AG09319 (cell line): ENCODE measurements around the gene CPA4.

ENCODE experiments used
- DNase-seq: peaks from one replicate; pipeline ENCODE4 v3.0.0-alpha.2; 2010; ENCODE audit warnings: low read depth; ENCODE audit errors: extremely low read depth
- TF ChIP-seq, protein P1 (sequence below): IDR thresholded peaks from 2 replicates; pipeline ENCODE4 v1.5.1; 2011; ENCODE audit warnings: low read depth, mild to moderate bottlenecking, inconsistent platforms, low read length, moderate library complexity

Gene CPA4

DNA sequence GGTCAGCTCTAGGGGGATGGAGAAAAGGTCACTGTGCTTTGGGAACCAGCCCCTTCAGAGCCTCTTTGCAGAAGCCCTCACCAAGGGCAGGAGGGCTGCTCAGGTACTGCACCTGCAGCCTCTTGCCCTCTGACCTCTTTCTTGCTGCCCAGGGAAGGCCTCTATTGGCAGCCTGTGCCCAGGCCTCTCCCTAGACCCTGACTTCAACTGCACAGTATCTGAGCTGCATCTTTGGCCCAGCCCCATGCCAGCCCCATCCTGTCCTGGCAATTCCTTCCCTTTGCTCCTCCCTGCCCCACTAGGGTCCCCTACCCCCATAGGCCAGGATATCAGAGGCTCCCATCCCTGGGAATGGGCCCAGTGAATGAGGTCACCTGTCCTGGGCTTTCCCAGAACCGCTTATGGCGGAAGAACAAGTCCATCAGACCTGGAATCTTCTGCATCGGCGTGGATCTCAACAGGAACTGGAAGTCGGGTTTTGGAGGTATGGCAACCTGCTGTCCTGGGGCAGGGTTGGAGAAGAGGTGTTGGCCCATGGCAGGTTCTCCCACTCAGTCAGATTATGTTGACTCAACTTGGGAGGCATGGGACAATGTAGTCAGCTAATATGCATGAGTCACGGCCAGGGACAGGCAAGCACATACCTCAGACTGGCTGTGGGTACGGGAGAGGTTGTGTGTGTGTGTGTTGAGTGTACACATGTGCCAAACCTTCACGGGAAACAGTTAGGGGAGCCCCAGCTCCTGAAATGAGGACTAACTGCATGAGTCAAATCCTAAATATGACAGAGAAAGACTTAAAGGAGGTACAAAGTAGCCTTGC lies 70.3 kb downstream of the CPA4 start:
- DNase-seq = peak; percentile 56
- TF ChIP-seq, protein P1, sequence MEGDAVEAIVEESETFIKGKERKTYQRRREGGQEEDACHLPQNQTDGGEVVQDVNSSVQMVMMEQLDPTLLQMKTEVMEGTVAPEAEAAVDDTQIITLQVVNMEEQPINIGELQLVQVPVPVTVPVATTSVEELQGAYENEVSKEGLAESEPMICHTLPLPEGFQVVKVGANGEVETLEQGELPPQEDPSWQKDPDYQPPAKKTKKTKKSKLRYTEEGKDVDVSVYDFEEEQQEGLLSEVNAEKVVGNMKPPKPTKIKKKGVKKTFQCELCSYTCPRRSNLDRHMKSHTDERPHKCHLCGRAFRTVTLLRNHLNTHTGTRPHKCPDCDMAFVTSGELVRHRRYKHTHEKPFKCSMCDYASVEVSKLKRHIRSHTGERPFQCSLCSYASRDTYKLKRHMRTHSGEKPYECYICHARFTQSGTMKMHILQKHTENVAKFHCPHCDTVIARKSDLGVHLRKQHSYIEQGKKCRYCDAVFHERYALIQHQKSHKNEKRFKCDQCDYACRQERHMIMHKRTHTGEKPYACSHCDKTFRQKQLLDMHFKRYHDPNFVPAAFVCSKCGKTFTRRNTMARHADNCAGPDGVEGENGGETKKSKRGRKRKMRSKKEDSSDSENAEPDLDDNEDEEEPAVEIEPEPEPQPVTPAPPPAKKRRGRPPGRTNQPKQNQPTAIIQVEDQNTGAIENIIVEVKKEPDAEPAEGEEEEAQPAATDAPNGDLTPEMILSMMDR = no peak

DNA sequence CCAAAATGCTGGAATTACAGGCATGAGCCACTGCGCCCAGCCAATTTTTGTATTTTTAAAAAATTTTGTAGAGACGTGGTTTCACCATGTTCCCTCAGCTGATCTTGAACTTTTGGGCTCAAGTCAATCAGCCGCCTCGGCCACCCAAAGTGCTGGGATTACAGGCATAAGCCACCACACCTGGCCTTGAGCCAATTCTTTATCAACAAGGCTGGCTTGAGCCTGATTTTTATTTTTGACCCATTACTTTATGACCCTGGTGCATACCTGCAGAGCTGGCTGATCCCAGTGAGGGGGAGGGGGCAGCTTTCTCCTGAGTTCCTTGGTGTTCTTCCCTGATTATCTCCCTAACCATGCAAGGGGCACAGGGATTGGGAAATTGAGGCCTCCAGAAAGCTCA lies 71.5 kb downstream of the CPA4 start:
- no peak for DNase-seq
- TF ChIP-seq, protein P1 = no peak

DNA sequence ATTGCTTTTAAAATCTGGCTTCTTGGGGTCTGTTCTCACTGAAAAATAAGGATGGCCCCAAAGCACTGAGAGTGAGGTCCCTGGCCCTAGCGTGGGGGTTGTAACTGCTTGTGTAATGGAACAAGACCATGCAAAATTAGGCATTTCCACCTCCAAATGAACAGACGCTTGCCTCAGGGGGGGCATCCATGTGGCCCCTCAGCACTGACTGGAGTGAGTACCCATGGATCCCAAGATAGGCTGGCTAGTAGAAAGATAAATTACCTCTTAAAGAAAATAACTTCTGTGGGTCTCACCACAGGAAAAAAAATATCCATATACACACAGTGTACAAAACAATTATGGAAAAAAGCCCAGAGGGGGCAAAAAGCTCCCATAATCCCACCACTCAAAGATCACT lies 72.1 kb downstream of the CPA4 start:
- TF ChIP-seq, protein P1 = no peak
- no peak for DNase-seq

DNA sequence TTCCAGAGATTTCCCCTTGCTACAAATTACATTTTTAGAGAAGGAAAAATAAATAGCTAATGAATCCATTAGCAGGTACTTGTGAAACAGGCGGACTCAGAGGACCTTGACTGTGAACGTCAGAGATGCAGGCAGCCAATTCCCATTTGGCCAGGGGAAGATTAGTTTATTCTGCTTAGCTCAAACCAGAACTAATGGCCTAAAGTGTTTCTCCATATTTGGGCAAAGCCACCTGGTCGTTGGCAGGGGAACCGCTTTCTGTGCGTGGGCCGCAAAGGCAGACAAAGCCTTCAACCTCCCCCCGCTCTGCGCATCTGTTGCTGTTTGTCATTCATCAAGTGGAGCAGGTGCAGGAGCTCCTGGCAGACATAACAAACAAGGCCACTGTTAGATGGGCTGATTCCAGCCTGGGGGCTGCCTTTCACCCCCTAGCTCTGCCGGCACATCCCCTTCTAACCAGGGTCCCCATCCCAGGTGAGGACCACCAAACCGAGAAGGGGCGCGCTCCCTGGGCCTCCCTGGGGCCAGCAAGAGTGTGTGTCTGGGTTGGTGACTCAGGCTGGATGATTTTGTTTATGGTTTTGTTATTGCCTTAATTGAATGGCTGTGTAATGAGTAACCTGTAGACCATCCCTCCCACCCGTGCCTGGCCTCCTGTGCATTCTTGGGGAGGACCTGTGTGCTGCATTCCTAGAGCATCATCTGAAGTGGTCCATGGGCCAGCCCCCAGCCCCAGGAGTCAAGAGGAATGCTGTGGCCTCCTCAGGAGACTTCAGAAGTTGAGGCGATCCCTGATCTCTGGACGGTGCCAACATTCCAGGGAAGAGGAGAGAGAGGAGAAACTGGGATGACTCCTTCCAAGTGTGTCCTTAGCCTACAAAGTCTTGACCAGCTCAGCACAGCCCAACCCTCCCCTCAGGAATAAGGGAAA lies 72.8 kb downstream of the CPA4 start:
- DNase-seq = no peak
- TF ChIP-seq, protein P1 = no peak

DNA sequence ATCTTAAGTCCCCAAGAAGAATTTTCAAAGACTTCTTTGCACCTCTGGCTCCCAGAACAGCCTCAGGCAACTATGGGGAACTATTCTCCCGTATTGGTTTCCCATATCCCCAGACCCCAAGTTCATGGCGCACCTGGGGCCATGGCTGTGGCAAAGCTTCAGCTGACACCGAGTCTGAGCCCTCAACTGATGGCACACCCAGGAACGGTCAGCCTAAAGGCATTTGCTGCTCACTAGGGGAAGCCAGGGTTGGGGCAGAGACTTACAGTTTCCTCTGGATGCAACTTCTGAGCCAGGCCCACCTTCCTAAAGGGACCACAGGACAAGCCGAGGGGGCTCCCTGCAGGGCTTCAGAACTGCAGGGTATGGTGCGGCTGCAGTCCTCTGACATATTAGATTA lies 73.6 kb downstream of the CPA4 start:
- no peak for DNase-seq
- TF ChIP-seq, protein P1 = no peak

DNA sequence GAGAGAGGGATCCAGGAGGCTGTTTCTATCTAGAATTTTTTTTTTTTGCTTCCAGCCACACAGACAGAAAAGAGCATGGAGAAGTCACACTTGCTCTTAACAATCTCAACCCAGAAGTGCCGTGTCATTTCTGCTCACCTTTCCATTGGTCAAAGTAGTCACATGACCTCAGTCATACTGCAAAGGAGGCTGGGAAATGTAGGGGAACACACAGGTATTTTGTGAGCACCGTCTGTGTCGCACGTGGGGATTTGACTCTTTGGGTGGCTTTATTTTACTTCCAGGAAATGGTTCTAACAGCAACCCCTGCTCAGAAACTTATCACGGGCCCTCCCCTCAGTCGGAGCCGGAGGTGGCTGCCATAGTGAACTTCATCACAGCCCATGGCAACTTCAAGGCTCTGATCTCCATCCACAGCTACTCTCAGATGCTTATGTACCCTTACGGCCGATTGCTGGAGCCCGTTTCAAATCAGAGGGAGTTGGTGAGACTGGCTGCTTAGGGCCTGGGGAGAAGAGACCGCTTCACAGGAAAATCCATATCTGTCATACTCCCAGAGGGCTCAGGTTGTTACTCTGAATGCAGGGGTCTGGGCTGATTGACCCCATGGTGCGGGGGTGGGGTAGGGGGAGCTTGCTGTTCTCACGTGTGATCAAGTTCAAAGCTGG lies 74.3 kb downstream of the CPA4 start:
- TF ChIP-seq, protein P1 = no peak
- no peak for DNase-seq
